CD14-positive monocyte (primary cell): ENCODE data around the gene TMEM91. TPM values are rescaled to one million over a fixed set of nuclear protein-coding genes. Genes with fewer than 3 reads are reported as not detected.
A peak's percentile ranks its signal among the peaks of the same experiment; 100 is the strongest.

Experiments used
- DNase-seq, 3 donors: peaks; one replicate each; pipeline ENCODE4 v3.0.0-alpha.2; 2011 to 2022
- H2AFZ ChIP-seq: 2 replicates; pipeline ENCODE4 v1.6.0; 2012; ENCODE audit warnings: mild to moderate bottlenecking, low read depth, low read length, inconsistent platforms; ENCODE audit not compliant: insufficient read depth, poor library complexity, severe bottlenecking
- H3K27ac ChIP-seq, 2 donors: 1 replicate in 1 of 2; 2 replicates in 1 of 2; pipeline ENCODE4 v1.5.1; 2012 to 2013; ENCODE audit warnings: low read length in 2 of 2, control low read depth in 1 of 2, inconsistent platforms in 1 of 2, low read depth in 1 of 2, mild to moderate bottlenecking in 1 of 2
- H3K27me3 ChIP-seq, 2 donors: one replicate each; pipeline versions ENCODE4 v1.6.0 to v1.6.1; 2011 to 2013; ENCODE audit warnings: low read length in 2 of 2; ENCODE audit not compliant: control insufficient read depth in 2 of 2, insufficient read depth in 2 of 2
- H3K36me3 ChIP-seq, 2 donors: replicated peaks in 1 of 2; 1 replicate in 1 of 2; 2 replicates in 1 of 2; pipeline versions ENCODE4 v1.5.1 to v1.6.1; 2012 to 2013; ENCODE audit warnings: low read length in 2 of 2, control low read depth in 1 of 2, inconsistent platforms in 1 of 2, mild to moderate bottlenecking in 1 of 2; ENCODE audit not compliant: insufficient read depth in 2 of 2, control insufficient read depth in 1 of 2
- H3K4me1 ChIP-seq, 2 donors: 1 replicate in 1 of 2; 2 replicates in 1 of 2; pipeline versions ENCODE4 v1.5.1 to v1.6.1; 2012 to 2013; ENCODE audit warnings: low read length in 2 of 2, control low read depth in 1 of 2, inconsistent platforms in 1 of 2, mild to moderate bottlenecking in 1 of 2, moderate library complexity in 1 of 2; ENCODE audit not compliant: insufficient read depth in 2 of 2, control insufficient read depth in 1 of 2
- H3K4me2 ChIP-seq: replicated peaks from 2 replicates; pipeline ENCODE3; 2012; ENCODE audit warnings: low read length, moderate library complexity, mild to moderate bottlenecking; ENCODE audit not compliant: poor library complexity, severe bottlenecking; ENCODE audit errors: extremely low read depth
- H3K4me3 ChIP-seq, 3 experiments: fragments of 200-600 bp in 1 of 3; sonication (generic) in 1 of 3; replicated peaks in 1 of 3; 1 replicate in 2 of 3; 2 replicates in 1 of 3; pipeline ENCODE4 v1.5.1; 2011 to 2013; ENCODE audit warnings: low read length in 3 of 3, mild to moderate bottlenecking in 3 of 3, control low read depth in 2 of 3, low read depth in 2 of 3, inconsistent platforms in 1 of 3, moderate library complexity in 1 of 3
- H3K79me2 ChIP-seq: 2 replicates; pipeline ENCODE4 v1.6.0; 2012; ENCODE audit warnings: mild to moderate bottlenecking, control low read depth, inconsistent platforms, low read length, moderate library complexity; ENCODE audit not compliant: insufficient read depth
- H3K9ac ChIP-seq: 2 replicates; pipeline ENCODE4 v1.6.0; 2017; ENCODE audit warnings: low read length, mild to moderate bottlenecking; ENCODE audit not compliant: insufficient read depth, poor library complexity, severe bottlenecking
- H3K9me3 ChIP-seq, 2 donors: replicated peaks in 1 of 2; 1 replicate in 1 of 2; 2 replicates in 1 of 2; pipeline versions ENCODE4 v1.5.1 to v1.6.1; 2012 to 2013; ENCODE audit warnings: low read length in 2 of 2, control low read depth in 1 of 2; ENCODE audit not compliant: control insufficient read depth in 1 of 2, insufficient read depth in 1 of 2
- H4K20me1 ChIP-seq: 2 replicates; pipeline ENCODE4 v1.6.0; 2012; ENCODE audit warnings: mild to moderate bottlenecking, low read length, control low read depth, moderate library complexity; ENCODE audit not compliant: insufficient read depth
- H3K27ac Mint-ChIP-seq, 7 donors: one replicate each; pipeline ENCODE4 v1.8.0; 2020; ENCODE audit warnings: mild to moderate bottlenecking in 7 of 7, mixed read lengths in 7 of 7, moderate library complexity in 6 of 7, inconsistent platforms in 2 of 7
- H3K27me3 Mint-ChIP-seq, 3 donors: one replicate each; pipeline ENCODE4 v1.8.0; 2021 to 2022; ENCODE audit warnings: low read depth in 3 of 3, mild to moderate bottlenecking in 3 of 3, mixed read lengths in 3 of 3, moderate library complexity in 3 of 3, inconsistent platforms in 1 of 3
- H3K36me3 Mint-ChIP-seq, 2 donors: one replicate each; pipeline ENCODE4 v1.8.0; 2020; ENCODE audit warnings: mixed read lengths in 2 of 2, inconsistent platforms in 1 of 2, mild to moderate bottlenecking in 1 of 2
- H3K4me1 Mint-ChIP-seq: one replicate; pipeline ENCODE4 v1.8.0; 2020; ENCODE audit warnings: mild to moderate bottlenecking, mixed read lengths
- H3K4me3 Mint-ChIP-seq, 2 donors: one replicate each; pipeline ENCODE4 v1.8.0; 2020; ENCODE audit warnings: mild to moderate bottlenecking in 2 of 2, mixed read lengths in 2 of 2, moderate library complexity in 1 of 2
- H3K9me3 Mint-ChIP-seq, 7 donors: one replicate each; pipeline ENCODE4 v1.8.0; 2020 to 2022; ENCODE audit warnings: mixed read lengths in 7 of 7, mild to moderate bottlenecking in 6 of 7, moderate library complexity in 6 of 7, inconsistent platforms in 2 of 7
- CTCF ChIP-seq: fragments of 200-600 bp; IDR thresholded peaks from one replicate; pipeline ENCODE4 v1.8.0; 2022; ENCODE audit warnings: antibody characterized with exemption, mild to moderate bottlenecking
- WGBS: methylation state at CpG from one replicate; pipeline ENCODE4 v1.1.5; 2013; ENCODE audit warnings: missing lambda C conversion rate; ENCODE audit not compliant: insufficient coverage; 5-methylcytosine and 5-hydroxymethylcytosine counted together
- intact Hi-C, 2 donors: fragments of 100-400 bp; cut with micrococcal nuclease; formaldehyde crosslinking; loops; one replicate each; pipeline versions ENCODE4 v1.15.0 to v1.15.1; 2023
- polyA plus RNA-seq, 3 donors: library from polyadenylated mRNA; depleted of rRNA in 1 of 3; unstranded in 2 of 3; stranded (reverse) in 1 of 3; fragments of 300-500 nt in 2 of 3; fragments of >200 nt in 1 of 3; fragmentation: Illumina TruSeq in 2 of 3; gene quantifications; 1 replicate in 2 of 3; 2 replicates in 1 of 3; pipeline ENCODE4 v1.2.3, GENCODE V29; 2012 to 2021

Gene TMEM91
- polyA plus RNA-seq, 3 donors: 29.1 to 103 (median 34.9) TPM

DNA sequence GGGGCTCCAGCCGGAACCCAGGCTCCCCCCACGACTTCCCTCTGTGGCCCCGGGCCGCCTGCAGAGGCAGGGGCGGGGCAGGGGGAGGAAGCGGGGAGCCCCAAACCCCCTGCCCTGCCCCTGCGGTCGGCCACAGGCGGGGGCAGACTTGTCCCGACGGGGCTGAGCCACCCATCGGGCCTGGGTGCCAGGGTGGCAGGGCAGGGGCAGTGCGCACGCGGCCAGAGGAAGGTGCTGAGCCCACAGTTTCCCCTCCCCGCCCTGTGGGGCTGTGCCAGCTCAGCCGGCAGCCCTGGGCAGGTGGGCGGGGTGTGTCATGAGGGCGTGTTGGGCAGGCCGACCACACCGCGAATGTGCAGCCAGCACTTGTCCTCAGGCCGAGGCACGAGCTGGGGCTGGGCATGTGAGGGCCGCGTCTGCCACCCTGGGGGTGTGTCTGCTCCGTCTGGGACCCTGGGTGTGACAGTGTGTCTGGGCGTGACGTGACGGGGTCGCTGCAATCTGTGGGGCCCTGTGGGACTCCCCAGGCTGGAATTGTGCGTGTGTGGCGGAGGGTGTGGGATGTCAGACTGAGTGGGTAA, 48.7 kb upstream of the TMEM91 start:
- 1% methylated on average over 33 of the region's 33 CpGs for WGBS
- H3K27me3 ChIP-seq: no peaks in the 10 kb centered on the region
- H4K20me1 ChIP-seq: peaks cover 60% of the 10 kb centered on the region
- H3K4me1 Mint-ChIP-seq: peaks cover 80% of the 10 kb centered on the region
- DNase-seq: peak; percentile 91 to 96 (median 93)
- peaks cover 51% of the 10 kb centered on the region for H3K79me2 ChIP-seq
- no peak overlapping the region for H2AFZ ChIP-seq
- H3K27ac ChIP-seq: peak overlapping the region; percentile 90 to 96
- H3K9me3 Mint-ChIP-seq: peaks cover 0 to 1% (median 0%) of the 10 kb centered on the region in 7 donors
- H3K9me3 ChIP-seq: no peaks in the 10 kb centered on the region
- peaks cover 49 to 63% of the 10 kb centered on the region in 2 donors for H3K36me3 Mint-ChIP-seq
- H3K4me2 ChIP-seq: peak overlapping the region; percentile 74
- peaks cover 33 to 34% of the 10 kb centered on the region in 2 donors for H3K36me3 ChIP-seq
- intact Hi-C loops: loop anchor here in 1 of 2 donors (2.0 to 5.0 kb wide), 2 partner anchors 35 to 65 kb away; partner anchors contain the start of gene B9D2
- no peak for TF ChIP-seq CTCF
- peak overlapping the region; percentile 0 to 62 (median 38) for H3K4me3 ChIP-seq
- peak overlapping the region; percentile 80 for H3K9ac ChIP-seq
- peaks cover 93 to 100% of the 10 kb centered on the region in 2 donors for H3K4me1 ChIP-seq
- peak overlapping the region; percentile 84 to 93 for H3K4me3 Mint-ChIP-seq
- peaks cover 0 to 2% (median 0%) of the 10 kb centered on the region in 3 donors for H3K27me3 Mint-ChIP-seq
- H3K27ac Mint-ChIP-seq: peak overlapping the region; percentile 95 to 99 (median 99)

- intact Hi-C loops: loop anchor here in 1 of 2 donors (2.0 to 5.0 kb wide), 2 partner anchors 34 to 65 kb away; partner anchors contain the start of gene B9D2
- 6% methylated on average over 17 of the region's 22 CpGs for WGBS
- peak overlapping the region; percentile 0 to 62 (median 38) for H3K4me3 ChIP-seq
- Mint-ChIP-seq H3K27me3 (peaks cover 0 to 2% (median 0%) of the 10 kb centered on the region in 3 donors), H3K4me3 (peak overlapping the region; percentile 84 to 93), H3K27ac (peak overlapping the region; percentile 95 to 99 (median 99)), H3K9me3 (peaks cover 0 to 1% (median 0%) of the 10 kb centered on the region in 7 donors), H3K4me1 (peaks cover 77% of the 10 kb centered on the region), H3K36me3 (peaks cover 45 to 63% of the 10 kb centered on the region in 2 donors)
- no peaks in the 10 kb centered on the region for H3K27me3 ChIP-seq
- H3K9ac ChIP-seq: peak overlapping the region; percentile 80
- peaks cover 29 to 35% of the 10 kb centered on the region in 2 donors for H3K36me3 ChIP-seq
- peak overlapping the region; percentile 74 for H3K4me2 ChIP-seq
- no peaks in the 10 kb centered on the region for H3K9me3 ChIP-seq
- peaks cover 51% of the 10 kb centered on the region for H3K79me2 ChIP-seq
- peak; percentile 72 to 85 (median 78) for DNase-seq
- H2AFZ ChIP-seq: no peak overlapping the region
- no peak for TF ChIP-seq CTCF
- H4K20me1 ChIP-seq: peaks cover 58% of the 10 kb centered on the region
- H3K27ac ChIP-seq: peak overlapping the region; percentile 90 to 96
- peaks cover 92 to 100% of the 10 kb centered on the region in 2 donors for H3K4me1 ChIP-seq
Observed at GRCh38 chr19:41328157-41328841, 48.0 kb upstream of the TMEM91 start.
